ENCODE measurements around the gene GBP2.
"Not testable (repeated sequence)": the region's sequence is repeated elsewhere in the genome, so short reads cannot be mapped to it uniquely, and the experiment has no call there.

Gene GBP2

GRCh38 chr1:89149229-89149628 lies 23.3 kb upstream of the GBP2 start:
- no peaks in the 10 kb centered on the region for H3K4me1 ChIP-seq (ENCODE audit: control insufficient read depth, insufficient read depth, low read length)
- H3K27ac ChIP-seq (ENCODE audit: low read depth, low read length), result no peak overlapping the region
- no peak overlapping the region for H3K9ac ChIP-seq (ENCODE audit: low read length)
- H3K4me3 ChIP-seq (ENCODE audit: low read length), result no peak overlapping the region
- H3K36me3 ChIP-seq (ENCODE audit: control insufficient read depth, insufficient read depth, low read length), result no peaks in the 10 kb centered on the region
- H3K27me3 ChIP-seq (ENCODE audit: control insufficient read depth, insufficient read depth, low read length), result no peaks in the 10 kb centered on the region

DNA sequence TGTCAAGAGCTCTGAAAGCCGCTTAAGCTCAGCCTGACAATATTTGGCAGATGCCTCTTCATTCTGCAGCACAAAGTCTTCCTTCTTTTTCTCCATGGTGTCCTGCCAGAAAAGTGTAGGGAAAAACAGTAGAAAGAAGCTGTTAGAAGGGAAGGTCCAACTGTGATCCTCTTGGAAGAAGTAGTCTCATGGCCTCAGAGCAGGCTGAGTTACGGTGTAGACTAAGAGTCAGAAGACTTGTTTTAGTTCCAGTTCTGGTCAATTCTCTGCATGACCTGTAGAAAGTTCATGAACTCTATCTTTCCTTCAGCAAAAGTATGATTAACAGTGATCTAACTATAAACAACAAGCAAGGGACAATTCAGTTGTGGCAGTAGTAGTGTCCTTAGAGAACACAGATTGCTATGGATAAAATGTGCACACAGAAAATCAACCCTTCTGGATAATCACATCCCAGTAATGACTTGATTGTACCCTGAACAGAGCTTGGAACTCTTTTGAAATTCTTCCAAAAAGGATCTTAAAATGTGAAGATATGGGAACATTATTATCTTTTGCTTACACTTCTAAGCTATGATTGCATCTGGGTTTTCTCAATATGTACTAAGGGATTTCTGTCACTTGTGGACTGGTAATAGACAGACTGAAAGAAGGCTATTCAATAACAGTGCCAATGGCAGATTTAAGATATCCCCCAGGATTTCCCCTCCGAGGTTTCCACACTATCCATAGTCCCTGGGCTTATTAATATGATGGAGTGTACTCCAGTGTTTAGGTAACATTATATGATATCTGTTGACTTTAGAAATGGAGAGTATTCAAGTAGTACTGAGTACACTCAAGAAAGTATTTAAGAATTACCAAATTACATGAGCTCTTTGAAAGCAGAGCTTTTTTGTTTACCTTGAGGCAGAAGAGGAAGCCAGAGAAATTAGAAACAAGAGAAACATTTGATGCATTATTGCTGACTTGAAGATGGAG lies 22.1 kb upstream of the GBP2 start:
- no peak overlapping the region for H3K9ac ChIP-seq (ENCODE audit: low read length)
- H3K36me3 ChIP-seq (ENCODE audit: control insufficient read depth, insufficient read depth, low read length), result no peaks in the 10 kb centered on the region
- no peaks in the 10 kb centered on the region for H3K27me3 ChIP-seq (ENCODE audit: control insufficient read depth, insufficient read depth, low read length)
- H3K4me3 ChIP-seq (ENCODE audit: low read length), result no peak overlapping the region
- no peak overlapping the region for H3K27ac ChIP-seq (ENCODE audit: low read depth, low read length)
- no peaks in the 10 kb centered on the region for H3K4me1 ChIP-seq (ENCODE audit: control insufficient read depth, insufficient read depth, low read length)

DNA sequence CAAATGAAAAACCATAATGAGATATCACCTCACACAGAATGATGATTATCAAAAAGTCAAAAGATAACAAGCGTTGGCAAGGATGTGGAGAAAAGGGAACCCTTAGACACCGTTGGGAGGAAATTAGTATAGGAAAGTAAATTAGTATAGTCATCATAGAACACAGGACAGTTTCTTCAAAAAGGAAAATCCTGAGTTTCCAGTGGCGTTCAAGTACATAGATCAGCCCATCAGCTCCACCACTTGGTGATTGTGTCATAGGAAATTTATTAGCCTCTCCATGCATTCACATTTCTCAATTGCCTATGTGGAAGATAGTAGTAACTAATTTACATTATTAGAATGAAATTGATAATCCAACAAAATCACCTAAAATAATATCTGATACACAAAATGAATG lies 20.8 kb upstream of the GBP2 start:
- H3K27ac ChIP-seq (ENCODE audit: low read depth, low read length), result no peak overlapping the region
- H3K4me1 ChIP-seq (ENCODE audit: control insufficient read depth, insufficient read depth, low read length), result no peaks in the 10 kb centered on the region
- H3K4me3 ChIP-seq (ENCODE audit: low read length), result no peak overlapping the region
- no peak overlapping the region for H3K9ac ChIP-seq (ENCODE audit: low read length)
- no peaks in the 10 kb centered on the region for H3K27me3 ChIP-seq (ENCODE audit: control insufficient read depth, insufficient read depth, low read length)
- H3K36me3 ChIP-seq (ENCODE audit: control insufficient read depth, insufficient read depth, low read length), result no peaks in the 10 kb centered on the region

GRCh38 chr1:89143484-89143883 lies 17.6 kb upstream of the GBP2 start:
- Histone ChIP-seq H3K27me3 (ENCODE audit: control insufficient read depth, insufficient read depth, low read length) (no peaks in the 10 kb centered on the region), H3K9ac (ENCODE audit: low read length) (no peak overlapping the region), H3K4me3 (ENCODE audit: low read length) (no peak overlapping the region), H3K4me1 (ENCODE audit: control insufficient read depth, insufficient read depth, low read length) (no peaks in the 10 kb centered on the region), H3K36me3 (ENCODE audit: control insufficient read depth, insufficient read depth, low read length) (no peaks in the 10 kb centered on the region), H3K27ac (ENCODE audit: low read depth, low read length) (no peak overlapping the region)

- Histone ChIP-seq H3K36me3 (ENCODE audit: control insufficient read depth, insufficient read depth, low read length) (no peaks in the 10 kb centered on the region), H3K9ac (ENCODE audit: low read length) (no peak overlapping the region), H3K27me3 (ENCODE audit: control insufficient read depth, insufficient read depth, low read length) (no peaks in the 10 kb centered on the region), H3K4me1 (ENCODE audit: control insufficient read depth, insufficient read depth, low read length) (no peaks in the 10 kb centered on the region), H3K4me3 (ENCODE audit: low read length) (no peak overlapping the region), H3K27ac (ENCODE audit: low read depth, low read length) (no peak overlapping the region)
These were observed 16.2 kb upstream of the GBP2 start for GRCh38 chr1:89142160-89142559.

GRCh38 chr1:89133747-89134146 lies 7.8 kb upstream of the GBP2 start:
- H3K4me1 ChIP-seq (ENCODE audit: control insufficient read depth, insufficient read depth, low read length), result peaks cover 7% of the 10 kb centered on the region
- no peak overlapping the region for H3K9ac ChIP-seq (ENCODE audit: low read length)
- H3K27me3 ChIP-seq (ENCODE audit: control insufficient read depth, insufficient read depth, low read length), result no peaks in the 10 kb centered on the region
- no peak overlapping the region for H3K4me3 ChIP-seq (ENCODE audit: low read length)
- no peak overlapping the region for H3K27ac ChIP-seq (ENCODE audit: low read depth, low read length)
- H3K36me3 ChIP-seq (ENCODE audit: control insufficient read depth, insufficient read depth, low read length), result no peaks in the 10 kb centered on the region

DNA sequence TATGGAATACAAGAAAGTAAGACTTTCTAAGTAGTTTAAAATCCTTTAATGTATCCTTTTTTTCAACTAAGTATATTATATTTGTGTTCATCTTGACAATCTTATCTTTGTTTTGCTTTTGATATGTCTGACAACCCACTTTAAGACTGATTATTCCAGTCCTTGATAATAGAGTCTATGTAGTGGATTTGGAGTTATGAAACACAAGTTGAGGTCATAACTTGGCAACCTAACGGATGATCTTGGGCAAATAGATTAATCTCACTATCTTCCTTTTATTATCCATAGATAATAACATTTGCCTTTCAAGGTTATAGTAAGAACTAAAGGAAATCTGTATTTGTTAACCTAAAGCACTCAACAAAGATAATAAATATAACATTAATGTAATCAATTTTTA lies 4.8 kb upstream of the GBP2 start:
- no peak overlapping the region for H3K4me3 ChIP-seq (ENCODE audit: low read length)
- no peak overlapping the region for H3K27ac ChIP-seq (ENCODE audit: low read depth, low read length)
- H3K4me1 ChIP-seq (ENCODE audit: control insufficient read depth, insufficient read depth, low read length), result peaks cover 11% of the 10 kb centered on the region

DNA sequence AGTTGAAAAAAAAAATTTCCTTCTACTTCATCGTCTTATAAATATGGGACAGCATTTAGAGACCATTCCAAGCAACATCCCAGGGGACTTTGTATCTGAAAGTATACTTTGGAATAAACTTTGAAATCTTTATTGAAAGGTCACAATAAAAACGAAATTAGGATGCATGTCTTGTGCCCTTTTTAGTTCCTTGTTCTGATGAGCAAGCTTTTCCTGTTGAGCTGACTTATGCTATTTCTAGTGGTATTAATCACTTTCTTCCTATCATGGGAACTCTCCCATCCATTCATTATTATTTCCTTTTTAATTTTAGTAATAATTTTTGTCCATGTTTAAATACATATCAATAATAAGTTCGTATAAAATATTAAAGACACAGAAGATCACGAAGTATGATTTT lies 4.0 kb upstream of the GBP2 start:
- Histone ChIP-seq H3K4me1 (ENCODE audit: control insufficient read depth, insufficient read depth, low read length) (peaks cover 11% of the 10 kb centered on the region), H3K4me3 (ENCODE audit: low read length) (peak overlapping the region; percentile 47), H3K27ac (ENCODE audit: low read depth, low read length) (peak overlapping the region; percentile 88), H3K27me3 (ENCODE audit: control insufficient read depth, insufficient read depth, low read length) (peaks cover 3% of the 10 kb centered on the region), H3K36me3 (ENCODE audit: control insufficient read depth, insufficient read depth, low read length) (no peaks in the 10 kb centered on the region), H3K9ac (ENCODE audit: low read length) (no peak overlapping the region)

More for the DNA sequence above, 4.8 kb upstream of the GBP2 start:
- H3K27me3 ChIP-seq (ENCODE audit: control insufficient read depth, insufficient read depth, low read length), result peaks cover under 1% of the 10 kb centered on the region
- H3K36me3 ChIP-seq (ENCODE audit: control insufficient read depth, insufficient read depth, low read length), result no peaks in the 10 kb centered on the region
- H3K9ac ChIP-seq (ENCODE audit: low read length), result no peak overlapping the region

- H3K27ac ChIP-seq (ENCODE audit: low read depth, low read length), result peak overlapping the region; percentile 88
- not testable (repeated sequence) for H3K4me3 ChIP-seq (ENCODE audit: low read length); H3K9ac ChIP-seq (ENCODE audit: low read length)
These were observed 2.1 kb upstream of the GBP2 start for GRCh38 chr1:89128003-89128458.

GRCh38 chr1:89126602-89127565 lies 970 bp upstream of the GBP2 start:
- Histone ChIP-seq H3K4me1 (ENCODE audit: control insufficient read depth, insufficient read depth, low read length) (peaks cover 11% of the 10 kb centered on the region), H3K4me3 (ENCODE audit: low read length) (peak overlapping the region; percentile 16), H3K27ac (ENCODE audit: low read depth, low read length) (peak overlapping the region; percentile 88)
- H3K27me3 ChIP-seq (ENCODE audit: control insufficient read depth, insufficient read depth, low read length); H3K36me3 ChIP-seq (ENCODE audit: control insufficient read depth, insufficient read depth, low read length); H3K9ac ChIP-seq (ENCODE audit: low read length): not testable (repeated sequence)

More at GRCh38 chr1:89128003-89128458, 2.1 kb upstream of the GBP2 start:
- not testable (repeated sequence) for H3K36me3 ChIP-seq (ENCODE audit: control insufficient read depth, insufficient read depth, low read length); H3K27me3 ChIP-seq (ENCODE audit: control insufficient read depth, insufficient read depth, low read length)
- peaks cover 11% of the 10 kb centered on the region for H3K4me1 ChIP-seq (ENCODE audit: control insufficient read depth, insufficient read depth, low read length)

DNA sequence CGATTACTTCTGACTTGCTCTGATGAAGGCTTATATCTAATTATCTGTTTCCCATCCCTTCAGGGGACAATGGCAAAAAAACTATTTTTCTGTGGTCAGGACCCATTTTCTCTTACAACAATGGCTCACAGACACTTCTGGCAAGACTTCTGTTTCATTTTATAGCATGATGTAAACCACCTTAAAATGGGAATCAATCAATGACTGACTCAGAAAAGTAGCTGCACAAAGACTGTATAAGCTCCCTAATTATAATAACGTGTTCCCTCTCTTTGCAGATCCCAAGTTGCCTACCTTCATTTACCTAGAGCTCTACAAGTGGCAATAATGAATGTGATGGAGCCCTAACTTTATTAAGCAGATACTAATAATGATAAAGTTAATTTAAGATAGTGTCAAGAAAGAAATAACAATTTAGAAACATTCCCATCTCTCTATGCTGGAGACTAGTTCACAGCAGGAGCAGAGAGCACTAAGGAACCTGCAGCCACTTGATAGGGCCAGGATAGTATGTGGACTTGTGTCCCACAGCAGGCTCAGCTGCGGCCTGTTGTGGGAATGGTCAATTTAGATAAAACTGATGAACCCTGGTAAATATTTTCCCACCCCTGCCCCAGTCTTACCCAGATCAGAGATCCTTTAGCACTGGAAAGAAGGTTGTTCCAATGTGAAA lies 538 bp downstream of the GBP2 start:
- Histone ChIP-seq H3K27me3 (ENCODE audit: control insufficient read depth, insufficient read depth, low read length) (peaks cover 3% of the 10 kb centered on the region), H3K9ac (ENCODE audit: low read length) (peak overlapping the region; percentile 88), H3K4me3 (ENCODE audit: low read length) (peak overlapping the region; percentile 90), H3K4me1 (ENCODE audit: control insufficient read depth, insufficient read depth, low read length) (peaks cover 14% of the 10 kb centered on the region), H3K36me3 (ENCODE audit: control insufficient read depth, insufficient read depth, low read length) (peaks cover 5% of the 10 kb centered on the region), H3K27ac (ENCODE audit: low read depth, low read length) (peak overlapping the region; percentile 88)

- peaks cover 7% of the 10 kb centered on the region for H3K4me1 ChIP-seq (ENCODE audit: control insufficient read depth, insufficient read depth, low read length)
- H3K36me3 ChIP-seq (ENCODE audit: control insufficient read depth, insufficient read depth, low read length), result peaks cover 17% of the 10 kb centered on the region
- H3K27me3 ChIP-seq (ENCODE audit: control insufficient read depth, insufficient read depth, low read length), result peaks cover 3% of the 10 kb centered on the region
- no peak overlapping the region for H3K9ac ChIP-seq (ENCODE audit: low read length)
- H3K4me3 ChIP-seq (ENCODE audit: low read length), result no peak overlapping the region
- H3K27ac ChIP-seq (ENCODE audit: low read depth, low read length), result no peak overlapping the region
These were observed 4.3 kb downstream of the GBP2 start for GRCh38 chr1:89121641-89122040.

Measured in rectal smooth muscle tissue (tissue), 1 donor.